Liver (tissue), 9 donors: ENCODE results near the gene SLC6A7. TPM values are rescaled to one million over a fixed set of nuclear protein-coding genes. Genes with fewer than 3 reads are reported as not detected.

Experiments
- DNase-seq: peaks from one replicate; pipeline ENCODE4 v3.0.0-alpha.2; 2017; ENCODE audit warnings: low spot score
- H3K27ac ChIP-seq, 2 donors: one replicate each; pipeline ENCODE4 v1.7.0; 2013; ENCODE audit warnings: inconsistent platforms in 2 of 2, low read length in 2 of 2, control low read depth in 1 of 2, low read depth in 1 of 2, mild to moderate bottlenecking in 1 of 2
- H3K27me3 ChIP-seq, 4 donors: one replicate each; pipeline versions ENCODE4 v1.6.1 to v1.7.0; 2013; ENCODE audit warnings: low read length in 3 of 4, inconsistent platforms in 1 of 4, mild to moderate bottlenecking in 1 of 4, moderate library complexity in 1 of 4; ENCODE audit not compliant: control insufficient read depth in 4 of 4, insufficient read depth in 4 of 4
- H3K36me3 ChIP-seq, 4 donors: one replicate each; pipeline versions ENCODE4 v1.6.1 to v1.7.0; 2013; ENCODE audit warnings: low read length in 3 of 4, mild to moderate bottlenecking in 3 of 4, low read depth in 1 of 4, moderate library complexity in 1 of 4; ENCODE audit not compliant: control insufficient read depth in 4 of 4, insufficient read depth in 3 of 4
- H3K4me1 ChIP-seq, 4 donors: one replicate each; pipeline versions ENCODE4 v1.6.1 to v1.7.0; 2013; ENCODE audit warnings: low read length in 3 of 4, mild to moderate bottlenecking in 3 of 4, moderate library complexity in 1 of 4; ENCODE audit not compliant: control insufficient read depth in 4 of 4, insufficient read depth in 4 of 4
- H3K4me3 ChIP-seq, 3 donors: one replicate each; pipeline versions ENCODE4 v1.6.1 to v1.7.0; 2013; ENCODE audit warnings: low read length in 3 of 3, control low read depth in 1 of 3, low read depth in 1 of 3, mild to moderate bottlenecking in 1 of 3
- H3K9ac ChIP-seq, 2 donors: one replicate each; pipeline ENCODE4 v1.7.0; 2013; ENCODE audit warnings: low read length in 2 of 2, mild to moderate bottlenecking in 2 of 2, moderate library complexity in 2 of 2, control low read depth in 1 of 2, low read depth in 1 of 2
- H3K9me3 ChIP-seq, 4 donors: one replicate each; pipeline versions ENCODE4 v1.6.1 to v1.7.0; 2013; ENCODE audit warnings: low read length in 3 of 4; ENCODE audit not compliant: control insufficient read depth in 4 of 4
- EGR1 ChIP-seq, 2 donors: IDR thresholded peaks; 2 replicates each; pipeline ENCODE4 v1.6.1; 2016 to 2018; ENCODE audit warnings: antibody characterized with exemption in 2 of 2, low read depth in 2 of 2
- FOXA1 ChIP-seq: IDR thresholded peaks from 2 replicates; pipeline ENCODE4 v1.6.1; 2016; ENCODE audit warnings: antibody characterized with exemption
- FOXA2 ChIP-seq: IDR thresholded peaks from 2 replicates; pipeline ENCODE4 v1.6.1; 2016; ENCODE audit warnings: antibody characterized with exemption
- GABPA ChIP-seq, 2 donors: IDR thresholded peaks in 1 of 2; conservative IDR thresholded peaks in 1 of 2; 2 replicates each; pipeline ENCODE4 v1.6.1; 2016; ENCODE audit warnings: antibody characterized with exemption in 2 of 2, mild to moderate bottlenecking in 1 of 2, moderate library complexity in 1 of 2
- HNF4A ChIP-seq, 2 donors: conservative IDR thresholded peaks; 2 replicates each; pipeline ENCODE4 v1.6.1; 2016; ENCODE audit warnings: antibody characterized with exemption in 2 of 2, mild to moderate bottlenecking in 2 of 2
- HNF4G ChIP-seq: IDR thresholded peaks from 2 replicates; pipeline ENCODE4 v1.6.1; 2016; ENCODE audit warnings: antibody characterized with exemption
- JUND ChIP-seq, 2 donors: IDR thresholded peaks; 2 replicates each; pipeline ENCODE4 v1.6.1; 2016; ENCODE audit warnings: antibody characterized with exemption in 2 of 2
- NR2F2 ChIP-seq: IDR thresholded peaks from 2 replicates; pipeline ENCODE4 v1.6.1; 2016; ENCODE audit warnings: antibody characterized with exemption
- RAD21 ChIP-seq, 2 donors: IDR thresholded peaks; 2 replicates each; pipeline ENCODE4 v1.6.1; 2016; ENCODE audit warnings: antibody characterized with exemption in 2 of 2, mild to moderate bottlenecking in 2 of 2
- RXRA ChIP-seq, 2 donors: IDR thresholded peaks; 2 replicates each; pipeline ENCODE4 v1.6.1; 2017 to 2018; ENCODE audit warnings: antibody characterized with exemption in 2 of 2, mild to moderate bottlenecking in 1 of 2
- SP1 ChIP-seq: IDR thresholded peaks from 2 replicates; pipeline ENCODE4 v1.6.1; 2018; ENCODE audit warnings: antibody characterized with exemption, mild to moderate bottlenecking
- TAF1 ChIP-seq: conservative IDR thresholded peaks from 2 replicates; pipeline ENCODE4 v1.6.1; 2016; ENCODE audit warnings: antibody characterized with exemption, mild to moderate bottlenecking
- YY1 ChIP-seq: IDR thresholded peaks from 2 replicates; pipeline ENCODE4 v1.6.1; 2016; ENCODE audit warnings: antibody characterized with exemption, mild to moderate bottlenecking
- WGBS: extraction: QIAGEN DNeasy Blood & Tissue Kit; methylation state at CpG from one replicate; pipeline ENCODE4 v1.1.7; 2013; 5-methylcytosine and 5-hydroxymethylcytosine counted together
- polyA plus RNA-seq, 2 donors: library from polyadenylated mRNA; stranded (reverse) in 1 of 2; unstranded in 1 of 2; fragments of 200-250 nt in 1 of 2; fragments of >200 nt in 1 of 2; fragmentation: Nextera tagmentation in 1 of 2; extraction: Ambion mirVana in 1 of 2; gene quantifications; one replicate each; pipeline versions ENCODE4 v1.2.1 to v1.2.3, GENCODE V29; 2013 to 2015
- total RNA-seq, 2 donors: library from RNA; depleted of rRNA; stranded (reverse); fragments of >200 nt; gene quantifications; one replicate each; pipeline ENCODE4 v1.2.3, GENCODE V29; 2014
- TF ChIP-seq, protein P1 (sequence below): fragments of 150-350 bp; IDR thresholded peaks from 2 replicates; pipeline ENCODE4 v1.5.1; 2017; ENCODE audit warnings: improper control_type of control experiment, low read depth, low read length; ENCODE audit not compliant: missing input control
- TF ChIP-seq, protein P2 (sequence below): IDR thresholded peaks from 2 replicates; pipeline ENCODE4 v1.6.1; 2016; ENCODE audit warnings: antibody characterized with exemption
- TF ChIP-seq, protein P3 (sequence below): IDR thresholded peaks from 2 replicates; pipeline ENCODE4 v1.6.1; 2016; ENCODE audit warnings: antibody characterized with exemption, mild to moderate bottlenecking
- TF ChIP-seq, protein P4 (sequence below): IDR thresholded peaks from 2 replicates; pipeline ENCODE4 v1.6.1; 2016; ENCODE audit warnings: antibody characterized with exemption
- TF ChIP-seq, protein P5 (sequence below): IDR thresholded peaks from 2 replicates; pipeline ENCODE4 v1.6.1; 2016; ENCODE audit warnings: antibody characterized with exemption
- donor health status: healthy.
- donor health status: healthy.
- donor health status: healthy.
- donor health status: healthy.
- donor health status: healthy.

Gene SLC6A7
- total and polyA plus RNA-seq, 4 donors: not detected

DNA sequence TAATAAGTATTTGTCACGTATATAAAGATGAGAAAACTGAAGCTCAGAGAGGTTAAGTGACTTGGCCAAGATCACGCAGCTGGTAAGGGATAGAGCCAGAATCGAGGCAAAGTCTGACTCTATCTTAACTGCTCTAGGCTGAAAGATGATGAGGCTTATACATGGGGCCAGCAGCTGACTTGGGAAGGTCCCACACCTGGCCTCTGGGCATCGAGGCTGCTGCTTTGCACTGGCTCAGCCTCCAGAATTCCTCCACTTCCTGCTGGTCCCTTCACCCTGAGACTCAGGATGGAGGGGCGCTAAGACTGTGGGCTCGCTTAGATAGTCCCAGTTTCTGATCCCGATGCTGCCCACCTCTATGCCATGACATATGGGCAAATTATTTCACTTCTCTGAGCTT lies 64.5 kb downstream of the SLC6A7 start:
- Histone ChIP-seq H3K36me3 (no peaks in the 10 kb centered on the region), H3K4me3 (no peak overlapping the region), H3K4me1 (no peaks in the 10 kb centered on the region), H3K27me3 (no peaks in the 10 kb centered on the region), H3K27ac (no peak overlapping the region), H3K9me3 (no peaks in the 10 kb centered on the region), H3K9ac (no peak overlapping the region)
- TF ChIP-seq, protein P1, sequence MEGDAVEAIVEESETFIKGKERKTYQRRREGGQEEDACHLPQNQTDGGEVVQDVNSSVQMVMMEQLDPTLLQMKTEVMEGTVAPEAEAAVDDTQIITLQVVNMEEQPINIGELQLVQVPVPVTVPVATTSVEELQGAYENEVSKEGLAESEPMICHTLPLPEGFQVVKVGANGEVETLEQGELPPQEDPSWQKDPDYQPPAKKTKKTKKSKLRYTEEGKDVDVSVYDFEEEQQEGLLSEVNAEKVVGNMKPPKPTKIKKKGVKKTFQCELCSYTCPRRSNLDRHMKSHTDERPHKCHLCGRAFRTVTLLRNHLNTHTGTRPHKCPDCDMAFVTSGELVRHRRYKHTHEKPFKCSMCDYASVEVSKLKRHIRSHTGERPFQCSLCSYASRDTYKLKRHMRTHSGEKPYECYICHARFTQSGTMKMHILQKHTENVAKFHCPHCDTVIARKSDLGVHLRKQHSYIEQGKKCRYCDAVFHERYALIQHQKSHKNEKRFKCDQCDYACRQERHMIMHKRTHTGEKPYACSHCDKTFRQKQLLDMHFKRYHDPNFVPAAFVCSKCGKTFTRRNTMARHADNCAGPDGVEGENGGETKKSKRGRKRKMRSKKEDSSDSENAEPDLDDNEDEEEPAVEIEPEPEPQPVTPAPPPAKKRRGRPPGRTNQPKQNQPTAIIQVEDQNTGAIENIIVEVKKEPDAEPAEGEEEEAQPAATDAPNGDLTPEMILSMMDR: no peak
- TF ChIP-seq YY1 (no peak), GABPA (IDR thresholded peaks at IDR 0.05 in 1 of 2, conservative IDR thresholded peaks at IDR 0.05 in 1 of 2) (no peak), HNF4A (conservative IDR thresholded peaks at IDR 0.05) (no peak), JUND (IDR thresholded peaks at IDR 0.05) (no peak)
- TF ChIP-seq, protein P2, sequence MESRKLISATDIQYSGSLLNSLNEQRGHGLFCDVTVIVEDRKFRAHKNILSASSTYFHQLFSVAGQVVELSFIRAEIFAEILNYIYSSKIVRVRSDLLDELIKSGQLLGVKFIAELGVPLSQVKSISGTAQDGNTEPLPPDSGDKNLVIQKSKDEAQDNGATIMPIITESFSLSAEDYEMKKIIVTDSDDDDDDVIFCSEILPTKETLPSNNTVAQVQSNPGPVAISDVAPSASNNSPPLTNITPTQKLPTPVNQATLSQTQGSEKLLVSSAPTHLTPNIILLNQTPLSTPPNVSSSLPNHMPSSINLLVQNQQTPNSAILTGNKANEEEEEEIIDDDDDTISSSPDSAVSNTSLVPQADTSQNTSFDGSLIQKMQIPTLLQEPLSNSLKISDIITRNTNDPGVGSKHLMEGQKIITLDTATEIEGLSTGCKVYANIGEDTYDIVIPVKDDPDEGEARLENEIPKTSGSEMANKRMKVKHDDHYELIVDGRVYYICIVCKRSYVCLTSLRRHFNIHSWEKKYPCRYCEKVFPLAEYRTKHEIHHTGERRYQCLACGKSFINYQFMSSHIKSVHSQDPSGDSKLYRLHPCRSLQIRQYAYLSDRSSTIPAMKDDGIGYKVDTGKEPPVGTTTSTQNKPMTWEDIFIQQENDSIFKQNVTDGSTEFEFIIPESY: no peak
- DNase-seq: no peak
- 85% methylated on average over 7 of the region's 7 CpGs for WGBS

DNA sequence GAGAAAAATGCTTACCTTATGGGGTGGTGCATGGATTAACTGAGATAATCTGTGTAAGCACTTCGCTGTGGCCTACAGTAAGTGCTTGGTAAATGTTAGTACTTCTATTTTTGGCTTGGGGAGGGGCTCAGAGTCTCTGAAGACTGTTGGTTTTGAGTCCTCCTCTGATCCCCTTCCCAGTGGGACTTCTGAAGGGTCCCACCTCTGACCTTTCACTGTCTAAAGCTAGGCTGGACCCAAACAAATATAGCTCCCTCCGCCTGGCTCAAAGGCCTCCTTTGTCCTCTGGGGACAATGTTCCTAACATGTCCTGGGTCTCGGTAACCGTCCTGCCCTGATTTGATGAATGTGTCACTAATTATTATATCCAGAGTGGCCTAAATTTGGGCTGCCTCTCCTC lies 64.9 kb downstream of the SLC6A7 start:
- TF ChIP-seq, protein P3, sequence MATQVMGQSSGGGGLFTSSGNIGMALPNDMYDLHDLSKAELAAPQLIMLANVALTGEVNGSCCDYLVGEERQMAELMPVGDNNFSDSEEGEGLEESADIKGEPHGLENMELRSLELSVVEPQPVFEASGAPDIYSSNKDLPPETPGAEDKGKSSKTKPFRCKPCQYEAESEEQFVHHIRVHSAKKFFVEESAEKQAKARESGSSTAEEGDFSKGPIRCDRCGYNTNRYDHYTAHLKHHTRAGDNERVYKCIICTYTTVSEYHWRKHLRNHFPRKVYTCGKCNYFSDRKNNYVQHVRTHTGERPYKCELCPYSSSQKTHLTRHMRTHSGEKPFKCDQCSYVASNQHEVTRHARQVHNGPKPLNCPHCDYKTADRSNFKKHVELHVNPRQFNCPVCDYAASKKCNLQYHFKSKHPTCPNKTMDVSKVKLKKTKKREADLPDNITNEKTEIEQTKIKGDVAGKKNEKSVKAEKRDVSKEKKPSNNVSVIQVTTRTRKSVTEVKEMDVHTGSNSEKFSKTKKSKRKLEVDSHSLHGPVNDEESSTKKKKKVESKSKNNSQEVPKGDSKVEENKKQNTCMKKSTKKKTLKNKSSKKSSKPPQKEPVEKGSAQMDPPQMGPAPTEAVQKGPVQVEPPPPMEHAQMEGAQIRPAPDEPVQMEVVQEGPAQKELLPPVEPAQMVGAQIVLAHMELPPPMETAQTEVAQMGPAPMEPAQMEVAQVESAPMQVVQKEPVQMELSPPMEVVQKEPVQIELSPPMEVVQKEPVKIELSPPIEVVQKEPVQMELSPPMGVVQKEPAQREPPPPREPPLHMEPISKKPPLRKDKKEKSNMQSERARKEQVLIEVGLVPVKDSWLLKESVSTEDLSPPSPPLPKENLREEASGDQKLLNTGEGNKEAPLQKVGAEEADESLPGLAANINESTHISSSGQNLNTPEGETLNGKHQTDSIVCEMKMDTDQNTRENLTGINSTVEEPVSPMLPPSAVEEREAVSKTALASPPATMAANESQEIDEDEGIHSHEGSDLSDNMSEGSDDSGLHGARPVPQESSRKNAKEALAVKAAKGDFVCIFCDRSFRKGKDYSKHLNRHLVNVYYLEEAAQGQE: no peak
- TF ChIP-seq TAF1 (no peak), EGR1 (IDR thresholded peaks at IDR 0.05; ENCODE audit: low read depth in 2 of 2) (no peak), NR2F2 (no peak), HNF4A (conservative IDR thresholded peaks at IDR 0.05) (no peak), JUND (IDR thresholded peaks at IDR 0.05) (no peak), FOXA2 (no peak), RAD21 (IDR thresholded peaks at IDR 0.05) (no peak), RXRA (IDR thresholded peaks at IDR 0.05) (no peak), HNF4G (no peak), YY1 (no peak), GABPA (IDR thresholded peaks at IDR 0.05 in 1 of 2, conservative IDR thresholded peaks at IDR 0.05 in 1 of 2) (no peak), FOXA1 (no peak), SP1 (no peak)
- TF ChIP-seq, protein P4, sequence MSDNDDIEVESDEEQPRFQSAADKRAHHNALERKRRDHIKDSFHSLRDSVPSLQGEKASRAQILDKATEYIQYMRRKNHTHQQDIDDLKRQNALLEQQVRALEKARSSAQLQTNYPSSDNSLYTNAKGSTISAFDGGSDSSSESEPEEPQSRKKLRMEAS: no peak
- TF ChIP-seq, protein P2: no peak
- TF ChIP-seq, protein P5, sequence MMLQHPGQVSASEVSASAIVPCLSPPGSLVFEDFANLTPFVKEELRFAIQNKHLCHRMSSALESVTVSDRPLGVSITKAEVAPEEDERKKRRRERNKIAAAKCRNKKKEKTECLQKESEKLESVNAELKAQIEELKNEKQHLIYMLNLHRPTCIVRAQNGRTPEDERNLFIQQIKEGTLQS: no peak
- TF ChIP-seq, protein P1: no peak

More for the DNA sequence above, 64.9 kb downstream of the SLC6A7 start:
- H3K4me3 ChIP-seq: no peak overlapping the region
- no peak for DNase-seq
- no peak overlapping the region for H3K27ac ChIP-seq
- WGBS: 93% methylated on average over 4 of the region's 4 CpGs
- no peaks in the 10 kb centered on the region for H3K4me1 ChIP-seq
- no peak overlapping the region for H3K9ac ChIP-seq
- H3K27me3 ChIP-seq: no peaks in the 10 kb centered on the region
- H3K36me3 ChIP-seq: no peaks in the 10 kb centered on the region
- no peaks in the 10 kb centered on the region for H3K9me3 ChIP-seq
